HG02884 (cell line): ENCODE data around the gene KIF13A.
"Not testable (repeated sequence)": the region's sequence is repeated elsewhere in the genome, so short reads cannot be mapped to it uniquely, and the experiment has no call there.

ENCODE experiments used
- ATAC-seq: cut with Tn5 transposase; IDR thresholded peaks from one replicate; pipeline ENCODE4 v1.9.1; 2021; ENCODE audit warnings: mild to moderate bottlenecking, moderate library complexity; ENCODE audit not compliant: unreplicated experiment

The KIF13A gene

GRCh38 chr6:17987447-17987696 lies at the start of gene KIF13A:
TSS of gene KIF13A (minus strand) at chr6:17987635. CDS start at chr6:17987463, 172 bp downstream.
- ATAC-seq: no peak

- ATAC-seq: no peak
Observed at GRCh38 chr6:18036781-18037180, 49.3 kb upstream of the KIF13A start.

GRCh38 chr6:18035330-18035854 lies 48.0 kb upstream of the KIF13A start:
- no peak for ATAC-seq

- ATAC-seq: no peak
Observed at GRCh38 chr6:18034798-18035202, 47.4 kb upstream of the KIF13A start.

- ATAC-seq: no peak
Observed at GRCh38 chr6:18031680-18032256, 44.3 kb upstream of the KIF13A start.

GRCh38 chr6:18031189-18031588 lies 43.8 kb upstream of the KIF13A start:
- ATAC-seq: no peak

- ATAC-seq: no peak
Observed at GRCh38 chr6:18028332-18028731, 40.9 kb upstream of the KIF13A start.

GRCh38 chr6:18025596-18025995 lies 38.2 kb upstream of the KIF13A start:
- no peak for ATAC-seq

GRCh38 chr6:18024876-18025275 lies 37.4 kb upstream of the KIF13A start:
- no peak for ATAC-seq

- no peak for ATAC-seq
Observed at GRCh38 chr6:18023891-18024290, 36.5 kb upstream of the KIF13A start.

GRCh38 chr6:18022398-18023231 lies 35.2 kb upstream of the KIF13A start:
- no peak for ATAC-seq

GRCh38 chr6:18021166-18021850 lies 33.9 kb upstream of the KIF13A start:
- ATAC-seq: no peak

GRCh38 chr6:18020545-18020944 lies 33.1 kb upstream of the KIF13A start:
- ATAC-seq: not testable (repeated sequence)

- ATAC-seq: no peak
Observed at GRCh38 chr6:18019539-18020534, 32.4 kb upstream of the KIF13A start.

- ATAC-seq: not testable (repeated sequence)
Observed at GRCh38 chr6:18019133-18019532, 31.7 kb upstream of the KIF13A start.

GRCh38 chr6:18016698-18017097 lies 29.3 kb upstream of the KIF13A start:
- no peak for ATAC-seq

GRCh38 chr6:18016133-18016532 lies 28.7 kb upstream of the KIF13A start:
- no peak for ATAC-seq

GRCh38 chr6:18011287-18011686 lies 23.9 kb upstream of the KIF13A start:
- ATAC-seq: no peak

GRCh38 chr6:18010540-18010939 lies 23.1 kb upstream of the KIF13A start:
- not testable (repeated sequence) for ATAC-seq

- ATAC-seq: no peak
Observed at GRCh38 chr6:18004256-18004985, 17.0 kb upstream of the KIF13A start.
